Neural progenitor cell (in vitro differentiated cells): ENCODE data around the gene ACMSD. TPM values are rescaled to one million over a fixed set of nuclear protein-coding genes. Genes with fewer than 3 reads are reported as not detected.

Experiments used
- DNase-seq: peaks from one replicate; pipeline ENCODE4 v3.0.0-alpha.2; 2016; ENCODE audit warnings: low spot score
- H2AFZ ChIP-seq: fragments of 200-600 bp; sonication (generic); replicated peaks from 2 replicates; pipeline ENCODE4 v1.6.1; 2016; ENCODE audit warnings: antibody characterized with exemption
- H3F3A ChIP-seq: fragments of 200-600 bp; sonication (generic); 2 replicates; pipeline ENCODE4 v1.6.1; 2016; ENCODE audit warnings: antibody characterized with exemption, low read depth
- H3K27ac ChIP-seq: fragments of 200-600 bp; sonication (generic); 2 replicates; pipeline ENCODE4 v1.5.1; 2016; ENCODE audit warnings: mild to moderate bottlenecking
- H3K27me3 ChIP-seq: fragments of 200-600 bp; sonication (generic); 2 replicates; pipeline ENCODE4 v1.6.1; 2016; ENCODE audit warnings: mild to moderate bottlenecking, moderate library complexity
- H3K36me3 ChIP-seq: fragments of 200-600 bp; sonication (generic); 2 replicates; pipeline ENCODE4 v1.5.1; 2016
- H3K4me1 ChIP-seq: fragments of 200-600 bp; sonication (generic); 2 replicates; pipeline ENCODE4 v1.6.1; 2016; ENCODE audit warnings: mixed run types
- H3K4me2 ChIP-seq: fragments of 200-600 bp; sonication (generic); 2 replicates; pipeline ENCODE4 v1.6.1; 2016
- H3K4me3 ChIP-seq: fragments of 200-600 bp; sonication (generic); 2 replicates; pipeline ENCODE4 v1.5.1; 2016
- H3K79me2 ChIP-seq: fragments of 200-600 bp; sonication (generic); 2 replicates; pipeline ENCODE4 v1.6.1; 2016; ENCODE audit warnings: low read depth
- H3K9ac ChIP-seq: fragments of 200-600 bp; sonication (generic); 2 replicates; pipeline ENCODE4 v1.6.1; 2016
- H3K9me3 ChIP-seq: fragments of 200-600 bp; sonication (generic); 2 replicates; pipeline ENCODE4 v1.5.1; 2016; ENCODE audit warnings: low read depth
- H4K20me1 ChIP-seq: fragments of 200-600 bp; sonication (generic); 2 replicates; pipeline ENCODE4 v1.6.1; 2016; ENCODE audit warnings: low read depth
- H3K27ac Mint-ChIP-seq: 3 replicates; pipeline ENCODE4 v1.8.0; 2021; ENCODE audit warnings: mixed read lengths
- H3K27me3 Mint-ChIP-seq: 2 replicates; pipeline ENCODE4 v1.8.0; 2022; ENCODE audit warnings: low read depth, mild to moderate bottlenecking, inconsistent platforms, moderate library complexity, mixed read lengths; ENCODE audit not compliant: insufficient read depth
- H3K36me3 Mint-ChIP-seq: 3 replicates; pipeline ENCODE4 v1.8.0; 2021; ENCODE audit warnings: mixed read lengths
- H3K4me1 Mint-ChIP-seq: 3 replicates; pipeline ENCODE4 v1.8.0; 2021; ENCODE audit warnings: mixed read lengths
- H3K4me3 Mint-ChIP-seq: 3 replicates; pipeline ENCODE4 v1.8.0; 2021; ENCODE audit warnings: mild to moderate bottlenecking, moderate library complexity, mixed read lengths
- H3K9me3 Mint-ChIP-seq: 3 replicates; pipeline ENCODE4 v1.8.0; 2020; ENCODE audit warnings: mixed read lengths
- EZH2 ChIP-seq: fragments of 200-600 bp; sonication (generic); IDR thresholded peaks from 2 replicates; pipeline ENCODE4 v1.6.1; 2017; ENCODE audit warnings: antibody characterized with exemption, mild to moderate bottlenecking, moderate library complexity
- EZH2phosphoT487 ChIP-seq: fragments of 200-600 bp; sonication (generic); IDR thresholded peaks from 2 replicates; pipeline ENCODE4 v1.6.1; 2017; ENCODE audit warnings: antibody characterized with exemption
- total RNA-seq: library from RNA; depleted of rRNA; stranded (reverse); fragments of >200 nt; gene quantifications from 2 replicates; pipeline ENCODE4 v1.2.3, GENCODE V29; 2015; ENCODE audit warnings: low replicate concordance
- TF ChIP-seq, protein P1 (sequence below): fragments of 200-600 bp; sonication (generic); IDR thresholded peaks from 2 replicates; pipeline ENCODE4 v1.5.1; 2017; ENCODE audit warnings: antibody characterized with exemption, mild to moderate bottlenecking

ACMSD gene
- total RNA-seq, 1 donor from 2014 or later, result not detected

DNA sequence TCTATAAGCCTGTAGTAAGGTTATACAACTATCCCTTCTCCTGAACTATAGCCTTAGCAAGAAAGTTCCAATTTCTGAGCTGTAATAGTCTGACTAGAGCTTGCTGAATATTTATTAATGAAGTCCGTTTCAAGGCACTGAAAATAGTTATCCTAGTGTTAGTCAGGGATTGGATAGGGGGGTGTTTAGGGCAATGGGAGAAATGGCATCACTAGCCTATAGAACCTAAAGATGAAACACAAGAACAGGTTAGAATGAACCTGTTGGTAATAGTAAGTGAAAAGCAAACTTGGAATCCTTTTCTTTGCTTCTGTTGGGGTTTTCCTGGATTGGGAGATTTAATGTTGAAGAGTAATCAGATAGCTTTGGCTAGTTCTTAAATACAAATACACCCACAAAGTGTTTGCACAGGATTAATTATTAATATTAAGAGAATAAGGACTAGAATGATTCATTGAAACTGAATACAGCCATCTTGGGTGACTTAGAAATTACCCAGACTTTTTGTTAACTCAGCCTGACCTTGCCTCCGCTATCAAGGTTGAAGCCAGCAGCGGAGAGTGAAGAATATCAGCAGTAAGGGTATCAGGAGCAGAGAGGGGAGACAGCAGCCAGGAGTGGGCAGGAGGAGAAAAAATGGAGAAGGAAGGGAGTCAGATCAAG lies 94.6 kb downstream of the ACMSD start:
- Mint-ChIP-seq H3K27me3 (no peaks in the 10 kb centered on the region), H3K27ac (no peak overlapping the region), H3K4me1 (no peaks in the 10 kb centered on the region), H3K9me3 (peaks cover 3% of the 10 kb centered on the region), H3K4me3 (no peak overlapping the region), H3K36me3 (peaks cover 21% of the 10 kb centered on the region)
- Histone ChIP-seq H3K27ac (no peak overlapping the region), H3K4me2 (no peak overlapping the region), H2AFZ (no peak overlapping the region), H3K27me3 (no peaks in the 10 kb centered on the region), H3K79me2 (peaks cover 100% of the 10 kb centered on the region), H3F3A (no peaks in the 10 kb centered on the region), H3K36me3 (peaks cover 8% of the 10 kb centered on the region), H4K20me1 (peaks cover 83% of the 10 kb centered on the region), H3K9ac (no peak overlapping the region), H3K4me1 (no peaks in the 10 kb centered on the region), H3K4me3 (no peak overlapping the region), H3K9me3 (no peaks in the 10 kb centered on the region)
- no peak for TF ChIP-seq EZH2phosphoT487
- TF ChIP-seq, protein P1, sequence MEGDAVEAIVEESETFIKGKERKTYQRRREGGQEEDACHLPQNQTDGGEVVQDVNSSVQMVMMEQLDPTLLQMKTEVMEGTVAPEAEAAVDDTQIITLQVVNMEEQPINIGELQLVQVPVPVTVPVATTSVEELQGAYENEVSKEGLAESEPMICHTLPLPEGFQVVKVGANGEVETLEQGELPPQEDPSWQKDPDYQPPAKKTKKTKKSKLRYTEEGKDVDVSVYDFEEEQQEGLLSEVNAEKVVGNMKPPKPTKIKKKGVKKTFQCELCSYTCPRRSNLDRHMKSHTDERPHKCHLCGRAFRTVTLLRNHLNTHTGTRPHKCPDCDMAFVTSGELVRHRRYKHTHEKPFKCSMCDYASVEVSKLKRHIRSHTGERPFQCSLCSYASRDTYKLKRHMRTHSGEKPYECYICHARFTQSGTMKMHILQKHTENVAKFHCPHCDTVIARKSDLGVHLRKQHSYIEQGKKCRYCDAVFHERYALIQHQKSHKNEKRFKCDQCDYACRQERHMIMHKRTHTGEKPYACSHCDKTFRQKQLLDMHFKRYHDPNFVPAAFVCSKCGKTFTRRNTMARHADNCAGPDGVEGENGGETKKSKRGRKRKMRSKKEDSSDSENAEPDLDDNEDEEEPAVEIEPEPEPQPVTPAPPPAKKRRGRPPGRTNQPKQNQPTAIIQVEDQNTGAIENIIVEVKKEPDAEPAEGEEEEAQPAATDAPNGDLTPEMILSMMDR, result no peak
- no peak for TF ChIP-seq EZH2
- no peak for DNase-seq

DNA sequence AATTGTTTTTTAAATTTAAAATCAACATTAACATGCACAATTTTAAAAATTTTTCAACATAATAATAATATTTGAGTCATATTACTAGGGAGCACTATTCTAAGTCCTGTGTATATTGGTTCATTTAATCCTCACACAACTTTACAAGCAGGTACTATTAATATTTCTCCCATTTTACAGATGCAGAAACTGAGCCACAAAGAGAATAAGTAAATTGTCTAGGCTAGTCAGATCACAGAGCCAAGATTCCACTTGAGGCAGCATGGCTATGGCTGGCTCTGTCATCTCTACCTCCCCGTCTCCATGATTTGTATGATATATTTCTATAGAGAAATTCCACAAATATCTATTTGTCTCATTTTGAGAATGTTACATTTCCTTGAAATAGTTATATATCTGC lies 95.3 kb downstream of the ACMSD start:
- Mint-ChIP-seq H3K27ac (no peak overlapping the region), H3K36me3 (peaks cover 20% of the 10 kb centered on the region), H3K4me3 (no peak overlapping the region), H3K27me3 (no peaks in the 10 kb centered on the region), H3K4me1 (no peaks in the 10 kb centered on the region), H3K9me3 (peaks cover 3% of the 10 kb centered on the region)
- no peak for TF ChIP-seq EZH2
- TF ChIP-seq EZH2phosphoT487, result no peak
- TF ChIP-seq, protein P1, result no peak
- peaks cover 13% of the 10 kb centered on the region for H3K36me3 ChIP-seq
- no peaks in the 10 kb centered on the region for H3F3A ChIP-seq
- H3K9ac ChIP-seq, result no peak overlapping the region
- H3K27ac ChIP-seq, result no peak overlapping the region
- peaks cover 100% of the 10 kb centered on the region for H3K79me2 ChIP-seq
- peaks cover 76% of the 10 kb centered on the region for H4K20me1 ChIP-seq
- no peaks in the 10 kb centered on the region for H3K27me3 ChIP-seq
- no peak overlapping the region for H3K4me2 ChIP-seq
- H3K4me1 ChIP-seq, result no peaks in the 10 kb centered on the region
- no peak overlapping the region for H3K4me3 ChIP-seq
- no peaks in the 10 kb centered on the region for H3K9me3 ChIP-seq
- no peak for DNase-seq
- H2AFZ ChIP-seq, result no peak overlapping the region

DNA sequence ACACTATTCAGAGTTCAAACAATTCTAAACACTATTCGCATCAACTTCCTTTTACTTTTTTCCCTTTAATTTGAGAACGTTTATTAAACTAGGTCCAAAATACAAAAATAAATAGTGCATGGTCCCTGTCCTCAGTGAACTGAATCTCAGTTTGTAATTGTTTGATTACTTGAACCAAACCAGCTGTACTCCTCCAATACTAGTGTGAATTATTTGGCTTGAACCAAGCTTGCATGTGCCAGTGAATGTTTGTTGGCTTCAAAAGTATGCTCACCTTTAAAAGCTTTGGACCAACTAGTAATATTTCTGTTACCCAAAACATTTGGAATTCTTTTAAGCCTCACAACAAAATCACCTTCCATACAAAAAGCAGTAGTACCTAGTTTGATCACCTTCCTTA lies 95.7 kb downstream of the ACMSD start:
- Mint-ChIP-seq H3K4me1 (no peaks in the 10 kb centered on the region), H3K36me3 (peaks cover 20% of the 10 kb centered on the region), H3K9me3 (peaks cover 3% of the 10 kb centered on the region), H3K27ac (no peak overlapping the region), H3K4me3 (no peak overlapping the region), H3K27me3 (no peaks in the 10 kb centered on the region)
- peaks cover 17% of the 10 kb centered on the region for H3K36me3 ChIP-seq
- H3F3A ChIP-seq, result no peaks in the 10 kb centered on the region
- H3K4me1 ChIP-seq, result no peaks in the 10 kb centered on the region
- no peaks in the 10 kb centered on the region for H3K9me3 ChIP-seq
- no peaks in the 10 kb centered on the region for H3K27me3 ChIP-seq
- H2AFZ ChIP-seq, result no peak overlapping the region
- no peak overlapping the region for H3K4me3 ChIP-seq
- peaks cover 100% of the 10 kb centered on the region for H3K79me2 ChIP-seq
- H4K20me1 ChIP-seq, result peaks cover 72% of the 10 kb centered on the region
- TF ChIP-seq EZH2phosphoT487 (no peak), EZH2 (no peak)
- TF ChIP-seq, protein P1, result no peak
- H3K27ac ChIP-seq, result no peak overlapping the region
- DNase-seq, result no peak
- no peak overlapping the region for H3K4me2 ChIP-seq
- H3K9ac ChIP-seq, result no peak overlapping the region
